Hindlimb muscle (tissue), 1 donor: Measurements from ENCODE around the gene TBX15. TPM values are rescaled to one million over a fixed set of nuclear protein-coding genes. Genes with fewer than 3 reads are reported as not detected.

Source experiments
- DNase-seq: peaks from one replicate; pipeline ENCODE4 v3.0.0-alpha.2; 2013
- polyA plus RNA-seq: library from polyadenylated mRNA; unstranded; fragments of 120-200 nt; gene quantifications from one replicate; pipeline ENCODE4 v1.2.1, GENCODE V29; 2013; ENCODE audit not compliant: insufficient read length

Gene TBX15
- polyA plus RNA-seq = 61.2 TPM

GRCh38 chr1:118988186-118989005, at the start of gene TBX15:
TBX15 (minus strand) TSS chr1:118988343; CDS start chr1:118987795, 548 bp downstream.
- DNase-seq = peak; percentile 92

- no peak for DNase-seq
These were observed 46.2 kb upstream of the TBX15 start for GRCh38 chr1:119034359-119034758.

- DNase-seq = no peak
These were observed 44.8 kb upstream of the TBX15 start for GRCh38 chr1:119032986-119033385.

GRCh38 chr1:119027759-119028158, 39.6 kb upstream of the TBX15 start:
- DNase-seq = no peak

GRCh38 chr1:119026956-119027355, 38.8 kb upstream of the TBX15 start:
- no peak for DNase-seq

- DNase-seq = no peak
These were observed 27.4 kb upstream of the TBX15 start for GRCh38 chr1:119015547-119015946.

GRCh38 chr1:119012383-119012782, 24.2 kb upstream of the TBX15 start:
- no peak for DNase-seq

GRCh38 chr1:119011706-119012105, 23.6 kb upstream of the TBX15 start:
- DNase-seq = no peak

GRCh38 chr1:119011116-119011515, 23.0 kb upstream of the TBX15 start:
- DNase-seq = no peak

- DNase-seq = no peak
These were observed 22.1 kb upstream of the TBX15 start for GRCh38 chr1:119010201-119010600.

GRCh38 chr1:119009312-119009655, 21.1 kb upstream of the TBX15 start:
- DNase-seq = no peak

GRCh38 chr1:119008483-119009311, 20.6 kb upstream of the TBX15 start:
- DNase-seq = peak; percentile 80

- DNase-seq = no peak
These were observed 19.7 kb upstream of the TBX15 start for GRCh38 chr1:119007670-119008482.

- no peak for DNase-seq
These were observed 19.2 kb upstream of the TBX15 start for GRCh38 chr1:119007339-119007669.

- DNase-seq = no peak
These were observed 18.5 kb upstream of the TBX15 start for GRCh38 chr1:119006406-119007279.

GRCh38 chr1:119005724-119006405, 17.7 kb upstream of the TBX15 start:
- no peak for DNase-seq

- DNase-seq = no peak
These were observed 16.6 kb upstream of the TBX15 start for GRCh38 chr1:119004781-119005180.

GRCh38 chr1:119004129-119004527, 16.0 kb upstream of the TBX15 start:
- no peak for DNase-seq

- DNase-seq = no peak
These were observed 15.4 kb upstream of the TBX15 start for GRCh38 chr1:119003413-119004128.

- DNase-seq = no peak
These were observed 14.0 kb upstream of the TBX15 start for GRCh38 chr1:119002028-119002686.
